HG02870 (cell line): ENCODE measurements around the gene PCDHGA5.
A peak's percentile ranks its signal among the peaks of the same experiment; 100 is the strongest.
"Not testable (repeated sequence)": the region's sequence is repeated elsewhere in the genome, so short reads cannot be mapped to it uniquely, and the experiment has no call there.

Source experiments
- ATAC-seq: cut with Tn5 transposase; IDR thresholded peaks from one replicate; pipeline ENCODE4 v1.9.1; 2021; ENCODE audit warnings: mild to moderate bottlenecking, moderate library complexity; ENCODE audit not compliant: unreplicated experiment

PCDHGA5 gene

DNA sequence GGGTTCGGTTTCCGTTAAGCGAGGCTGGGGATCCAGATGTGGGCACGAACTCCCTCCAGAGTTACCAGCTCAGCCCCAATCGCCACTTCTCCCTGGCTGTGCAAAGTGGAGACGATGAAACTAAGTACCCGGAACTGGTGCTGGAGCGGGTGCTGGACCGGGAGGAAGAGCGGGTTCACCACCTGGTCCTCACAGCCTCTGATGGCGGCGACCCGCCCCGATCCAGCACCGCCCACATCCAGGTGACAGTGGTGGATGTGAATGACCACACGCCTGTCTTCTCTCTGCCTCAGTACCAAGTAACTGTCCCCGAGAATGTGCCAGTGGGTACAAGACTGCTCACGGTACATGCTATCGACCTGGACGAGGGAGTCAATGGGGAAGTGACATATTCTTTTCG lies 19.4 kb downstream of the PCDHGA5 start:
- no peak for ATAC-seq

GRCh38 chr5:141384471-141385267 lies 20.7 kb downstream of the PCDHGA5 start:
- no peak for ATAC-seq

GRCh38 chr5:141387557-141388311 lies 23.8 kb downstream of the PCDHGA5 start, which contains the start of gene PCDHGB4:
PCDHGB4 (plus strand) TSS chr5:141387698; CDS start chr5:141387885, 187 bp downstream.
- not testable (repeated sequence) for ATAC-seq

- no peak for ATAC-seq
These were observed 24.7 kb downstream of the PCDHGA5 start for GRCh38 chr5:141388661-141389060.

GRCh38 chr5:141389153-141390042 lies 25.4 kb downstream of the PCDHGA5 start:
- no peak for ATAC-seq

DNA sequence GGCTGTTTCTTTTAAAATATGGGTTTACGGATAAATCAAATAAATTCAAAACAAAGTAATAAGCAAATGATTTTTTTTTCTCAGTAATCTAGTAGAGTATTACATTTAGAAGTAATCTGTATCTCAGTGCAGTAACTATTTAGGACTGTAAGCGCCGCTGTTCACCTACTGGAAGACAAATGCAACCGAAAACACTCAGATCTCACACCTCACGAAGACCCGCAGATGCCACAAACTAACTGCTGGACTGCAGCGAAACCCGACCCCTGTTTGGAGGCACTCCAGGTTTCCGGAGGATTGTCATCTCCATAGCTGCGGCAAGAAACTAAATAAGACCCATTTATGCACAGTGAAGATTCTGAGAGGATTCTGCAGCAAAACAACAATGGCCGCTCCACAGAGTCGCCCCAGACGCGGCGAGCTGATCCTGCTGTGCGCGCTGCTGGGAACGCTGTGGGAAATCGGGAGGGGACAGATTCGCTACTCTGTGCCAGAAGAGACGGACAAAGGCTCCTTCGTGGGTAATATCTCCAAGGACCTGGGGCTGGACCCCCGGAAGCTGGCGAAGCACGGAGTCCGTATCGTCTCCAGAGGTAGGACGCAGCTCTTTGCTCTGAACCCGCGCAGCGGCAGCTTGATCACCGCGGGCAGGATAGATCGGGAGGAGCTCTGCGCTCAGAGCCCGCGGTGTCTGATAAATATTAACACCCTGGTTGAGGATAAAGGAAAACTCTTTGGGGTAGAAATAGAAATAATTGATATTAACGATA lies 28.7 kb downstream of the PCDHGA5 start, which contains the start of gene PCDHGA8:
PCDHGA8 (plus strand) TSS at position 205 of the 770 bp plus-strand sequence; CDS start at position 386, 181 bp downstream.
- no peak for ATAC-seq

- ATAC-seq = no peak
These were observed 29.3 kb downstream of the PCDHGA5 start for GRCh38 chr5:141393267-141393666.

- not testable (repeated sequence) for ATAC-seq
These were observed 30.6 kb downstream of the PCDHGA5 start for GRCh38 chr5:141394401-141395187.

DNA sequence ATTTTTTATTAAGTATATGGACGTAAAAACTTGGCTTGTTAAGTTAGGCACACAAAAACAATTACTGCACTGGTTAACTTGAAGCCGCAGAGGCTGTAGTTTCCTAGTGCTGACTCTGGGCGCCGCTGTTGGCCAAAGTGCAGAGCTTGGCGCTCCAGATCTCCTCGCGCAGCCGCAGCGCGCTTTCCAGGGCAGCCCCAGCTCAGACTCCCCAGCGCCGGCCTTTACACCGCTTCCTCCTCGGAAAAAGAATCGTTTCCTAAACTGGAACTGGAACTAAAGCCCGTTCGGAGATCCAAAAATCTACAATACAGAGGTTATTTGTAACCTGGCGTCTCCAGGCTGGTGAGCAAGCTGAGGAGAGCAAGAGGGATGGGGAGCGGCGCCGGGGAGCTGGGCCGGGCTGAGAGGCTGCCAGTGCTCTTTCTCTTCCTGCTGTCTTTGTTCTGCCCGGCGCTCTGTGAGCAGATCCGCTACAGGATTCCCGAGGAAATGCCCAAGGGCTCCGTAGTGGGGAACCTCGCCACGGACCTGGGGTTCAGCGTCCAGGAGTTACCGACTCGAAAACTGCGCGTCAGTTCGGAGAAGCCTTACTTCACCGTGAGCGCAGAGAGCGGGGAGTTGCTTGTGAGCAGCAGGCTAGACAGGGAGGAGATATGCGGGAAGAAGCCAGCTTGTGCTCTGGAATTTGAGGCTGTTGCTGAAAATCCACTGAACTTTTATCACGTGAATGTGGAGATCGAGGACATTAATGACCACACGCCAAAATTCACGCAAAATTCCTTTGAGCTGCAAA lies 34.0 kb downstream of the PCDHGA5 start, which contains the start of gene PCDHGB5:
PCDHGB5 (plus strand) TSS at position 192 of the 796 bp plus-strand sequence; CDS start at position 373, 181 bp downstream.
- ATAC-seq = peak; percentile 84

GRCh38 chr5:141398608-141399007 lies 34.6 kb downstream of the PCDHGA5 start:
- ATAC-seq = no peak

GRCh38 chr5:141399555-141400258 lies 35.7 kb downstream of the PCDHGA5 start:
- ATAC-seq = no peak

DNA sequence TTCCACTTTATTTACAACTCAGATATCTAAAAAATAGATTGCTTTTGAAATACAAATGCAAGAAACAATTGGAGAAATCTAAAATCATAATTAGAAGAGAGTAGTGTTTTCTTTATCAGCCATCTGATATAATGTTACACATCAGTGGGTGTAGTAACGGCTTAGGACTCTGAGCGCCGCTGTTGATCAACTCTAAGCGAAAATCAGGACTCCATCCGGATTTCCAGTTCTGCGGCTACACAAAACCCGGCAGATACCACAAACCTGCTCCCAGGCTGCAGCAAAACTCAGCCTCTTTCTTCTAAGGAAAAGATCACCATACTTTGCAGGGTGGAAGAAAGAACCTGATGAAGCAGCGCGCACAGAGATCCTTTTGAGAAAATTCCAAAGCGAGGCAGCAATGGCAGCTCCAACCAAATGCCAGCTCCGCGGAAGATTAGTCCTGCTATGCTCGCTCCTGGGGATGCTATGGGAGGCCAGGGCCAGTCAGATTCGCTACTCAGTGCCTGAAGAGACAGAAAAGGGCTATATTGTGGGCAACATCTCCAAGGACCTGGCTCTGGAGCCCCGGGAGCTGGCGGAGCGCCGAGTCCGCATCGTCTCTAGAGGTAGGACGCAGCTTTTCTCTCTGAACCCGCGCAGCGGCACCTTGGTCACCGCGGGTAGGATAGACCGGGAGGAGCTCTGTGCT lies 38.7 kb downstream of the PCDHGA5 start, which contains the start of gene PCDHGA9:
PCDHGA9 (plus strand) TSS at position 226 of the 691 bp plus-strand sequence; CDS start at position 401, 175 bp downstream.
- ATAC-seq = no peak

DNA sequence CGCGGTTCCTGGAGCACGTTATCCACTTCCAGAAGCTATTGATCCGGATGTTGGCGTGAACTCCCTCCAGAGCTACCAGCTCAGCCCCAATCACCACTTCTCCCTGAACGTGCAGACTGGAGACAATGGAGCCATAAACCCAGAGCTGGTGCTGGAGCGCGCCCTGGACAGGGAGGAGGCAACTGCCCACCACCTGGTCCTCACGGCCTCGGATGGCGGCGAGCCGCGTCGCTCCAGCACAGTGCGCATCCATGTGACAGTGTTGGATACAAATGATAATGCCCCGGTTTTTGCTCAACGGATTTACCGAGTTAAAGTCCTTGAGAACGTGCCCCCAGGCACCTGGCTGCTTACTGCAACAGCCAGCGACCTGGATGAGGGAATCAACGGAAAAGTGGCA lies 39.4 kb downstream of the PCDHGA5 start:
- ATAC-seq = no peak

DNA sequence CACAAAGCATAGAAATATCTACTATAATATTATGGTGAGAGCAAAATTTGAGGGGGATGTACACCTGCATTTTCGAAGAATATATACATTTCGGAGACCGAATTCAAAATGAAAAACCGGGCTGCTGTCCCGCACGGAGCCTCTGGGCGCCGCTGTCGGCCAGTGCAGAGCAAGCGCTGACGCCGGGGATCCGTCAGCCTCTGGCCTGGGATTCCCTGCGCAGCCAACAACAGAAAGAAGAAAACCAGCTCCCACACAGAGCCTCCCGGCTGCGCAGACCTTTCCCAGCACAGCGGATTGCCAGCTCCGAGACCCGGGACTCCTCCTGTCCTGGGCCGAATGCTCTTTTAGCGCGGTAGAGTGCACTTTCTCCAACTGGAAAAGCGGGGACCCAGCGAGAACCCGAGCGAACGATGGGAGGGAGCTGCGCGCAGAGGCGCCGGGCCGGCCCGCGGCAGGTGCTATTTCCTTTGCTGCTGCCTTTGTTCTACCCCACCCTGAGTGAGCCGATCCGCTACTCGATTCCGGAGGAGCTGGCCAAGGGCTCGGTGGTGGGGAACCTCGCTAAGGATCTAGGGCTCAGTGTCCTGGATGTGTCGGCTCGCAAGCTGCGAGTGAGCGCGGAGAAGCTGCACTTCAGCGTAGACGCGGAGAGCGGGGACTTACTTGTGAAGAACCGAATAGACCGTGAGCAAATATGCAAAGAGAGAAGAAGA lies 44.0 kb downstream of the PCDHGA5 start, which contains the start of gene PCDHGB6:
PCDHGB6 (plus strand) TSS at position 232 of the 716 bp plus-strand sequence; CDS start at position 414, 182 bp downstream.
- ATAC-seq = peak; percentile 69

DNA sequence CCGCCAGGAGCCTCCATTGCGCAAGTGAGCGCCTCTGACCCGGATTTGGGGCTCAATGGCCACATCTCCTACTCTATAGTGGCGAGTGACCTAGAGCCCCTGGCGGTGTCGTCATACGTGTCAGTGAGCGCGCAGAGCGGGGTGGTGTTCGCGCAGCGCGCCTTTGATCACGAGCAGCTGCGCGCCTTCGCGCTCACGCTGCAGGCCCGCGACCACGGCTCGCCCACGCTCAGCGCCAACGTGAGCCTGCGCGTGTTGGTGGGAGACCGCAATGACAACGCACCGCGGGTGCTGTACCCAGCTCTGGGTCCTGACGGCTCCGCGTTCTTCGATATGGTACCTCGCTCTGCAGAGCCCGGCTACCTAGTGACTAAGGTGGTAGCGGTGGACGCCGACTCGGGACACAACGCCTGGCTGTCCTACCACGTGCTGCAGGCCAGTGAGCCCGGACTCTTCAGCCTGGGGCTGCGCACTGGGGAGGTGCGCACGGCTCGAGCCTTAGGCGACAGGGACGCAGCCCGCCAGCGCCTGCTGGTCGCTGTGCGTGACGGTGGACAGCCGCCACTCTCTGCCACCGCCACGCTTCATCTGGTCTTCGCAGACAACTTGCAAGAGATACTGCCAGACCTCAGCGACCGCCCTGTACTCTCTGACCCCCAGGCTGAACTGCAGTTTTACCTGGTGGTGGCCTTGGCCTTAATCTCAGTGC lies 45.8 kb downstream of the PCDHGA5 start:
- no peak for ATAC-seq

DNA sequence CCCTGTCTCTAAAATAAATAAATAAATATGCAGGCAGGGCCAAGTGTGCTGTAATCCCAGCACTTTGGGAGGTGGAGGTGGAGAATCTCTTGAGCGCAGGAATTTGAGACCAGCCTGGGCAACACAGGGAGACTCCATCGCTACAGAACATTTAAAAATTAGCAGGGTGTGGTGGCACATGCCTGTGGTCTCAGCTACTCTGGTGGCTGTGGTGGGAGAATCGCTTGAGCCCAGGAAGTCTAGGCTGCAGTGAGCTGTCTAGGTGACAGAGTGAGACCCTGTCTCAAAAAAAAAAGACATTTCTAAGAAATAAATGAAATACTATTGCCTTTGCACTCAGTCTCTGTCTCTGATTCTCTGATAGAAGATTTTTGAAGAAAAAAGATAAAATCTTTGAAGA lies 47.6 kb downstream of the PCDHGA5 start:
- no peak for ATAC-seq
